Hypothalamus (tissue), 51 donors: Measurements from ENCODE around the gene COL13A1.

Experiments used
- DNase-seq, 51 donors: peaks; one replicate each; lab custom pipeline; 2025; lab: John Stamatoyannopoulos, UW

Gene COL13A1

GRCh38 chr10:69817078-69817581 is 15.4 kb downstream of the COL13A1 start:
- no peak for DNase-seq

GRCh38 chr10:69818676-69819239 is 17.1 kb downstream of the COL13A1 start:
- no peak for DNase-seq

DNA sequence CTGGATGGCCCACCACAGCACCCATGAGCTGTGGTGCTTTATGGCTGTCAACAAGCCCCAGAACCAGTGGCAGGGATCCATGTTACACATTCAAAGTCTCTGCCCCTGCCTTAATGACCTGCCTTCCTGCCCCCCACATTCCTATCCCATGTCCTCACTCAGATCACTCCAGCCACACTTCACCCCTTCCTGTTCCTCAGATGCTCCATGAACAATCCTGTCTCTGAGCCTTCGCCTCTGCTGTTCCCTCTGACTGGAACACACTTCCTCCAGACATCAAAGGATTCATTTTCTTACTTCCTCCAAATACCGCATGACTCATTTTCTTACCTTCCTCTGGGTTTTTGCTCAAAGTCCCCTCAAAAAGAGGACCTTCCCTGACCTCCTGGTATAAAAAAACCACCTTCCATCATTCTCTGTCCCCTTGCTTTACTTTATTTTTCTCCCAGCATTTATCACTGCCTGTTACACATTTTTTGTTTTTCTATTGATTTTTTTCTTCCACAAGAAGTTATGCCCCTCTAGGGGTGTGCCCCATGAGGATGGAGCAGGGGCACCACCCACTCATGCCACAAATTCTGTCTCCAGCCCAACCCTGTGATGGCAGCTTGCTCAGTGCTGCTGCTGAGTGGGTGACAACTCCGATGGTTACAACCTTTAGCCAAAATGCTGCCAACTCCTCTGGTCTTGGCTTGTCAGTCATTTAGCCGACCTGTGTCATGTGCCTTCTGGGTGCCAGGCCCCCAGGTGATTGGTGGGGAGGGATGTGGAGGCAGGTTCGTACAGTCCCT is 18.2 kb downstream of the COL13A1 start:
- no peak for DNase-seq

- no peak for DNase-seq
Observed at GRCh38 chr10:69820817-69821216, 19.1 kb downstream of the COL13A1 start.

GRCh38 chr10:69825604-69826003 is 23.9 kb downstream of the COL13A1 start:
- DNase-seq: no peak

DNA sequence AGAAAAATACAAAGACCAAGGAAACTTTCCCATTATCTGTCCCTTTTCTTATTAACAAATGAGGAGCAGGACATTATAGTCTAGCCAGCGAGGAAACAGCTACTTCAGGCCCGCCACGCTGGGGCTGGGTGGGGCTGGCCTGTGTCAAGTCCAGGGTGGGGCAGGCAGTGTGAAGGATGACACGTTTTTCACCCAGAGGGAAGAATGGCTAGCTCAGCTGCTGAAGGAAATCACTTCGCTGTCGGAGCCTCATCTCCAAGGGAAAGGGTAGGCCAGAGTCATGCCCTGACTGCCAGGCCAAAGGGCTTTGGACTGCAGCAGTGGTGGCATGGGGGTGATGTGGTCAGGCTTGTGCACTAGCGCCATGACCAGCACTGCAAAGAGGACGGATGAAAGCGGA is 24.4 kb downstream of the COL13A1 start:
- no peak for DNase-seq

DNA sequence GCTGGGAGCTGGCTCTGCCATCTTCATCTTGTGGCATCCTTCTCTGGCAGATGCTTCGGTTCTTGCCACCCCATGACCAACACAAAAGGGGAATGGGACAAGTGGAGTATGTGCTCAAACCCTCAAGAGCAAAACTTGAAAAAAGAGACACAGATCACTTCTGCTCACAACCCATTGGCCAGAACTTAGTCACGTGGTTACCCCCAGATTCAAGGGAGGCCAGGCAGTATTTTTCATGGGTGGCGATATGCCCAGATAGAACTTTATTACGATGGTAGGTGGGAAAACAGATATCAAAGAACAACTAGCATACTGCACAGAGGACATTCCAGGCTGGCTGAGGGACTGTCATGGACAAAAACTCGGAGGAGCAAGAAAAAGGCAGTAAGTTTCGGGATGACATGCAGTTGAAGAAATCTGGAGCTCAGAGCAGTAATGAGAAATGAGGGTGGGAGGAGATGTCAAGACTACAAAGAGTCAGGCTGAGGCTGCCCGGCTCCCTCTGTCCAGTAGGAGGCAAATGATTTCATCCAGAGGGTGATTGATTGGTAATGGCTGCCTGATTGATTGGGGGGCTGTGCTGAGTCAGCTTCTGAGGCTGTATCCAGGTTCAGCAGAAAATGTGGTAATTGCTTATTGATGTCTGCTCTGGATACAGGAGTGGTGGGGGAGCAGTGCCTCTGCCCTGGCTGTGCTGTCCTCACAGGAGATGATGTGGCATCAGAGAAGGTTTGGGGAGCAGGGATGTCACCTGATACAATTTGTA is 25.3 kb downstream of the COL13A1 start:
- no peak for DNase-seq

DNA sequence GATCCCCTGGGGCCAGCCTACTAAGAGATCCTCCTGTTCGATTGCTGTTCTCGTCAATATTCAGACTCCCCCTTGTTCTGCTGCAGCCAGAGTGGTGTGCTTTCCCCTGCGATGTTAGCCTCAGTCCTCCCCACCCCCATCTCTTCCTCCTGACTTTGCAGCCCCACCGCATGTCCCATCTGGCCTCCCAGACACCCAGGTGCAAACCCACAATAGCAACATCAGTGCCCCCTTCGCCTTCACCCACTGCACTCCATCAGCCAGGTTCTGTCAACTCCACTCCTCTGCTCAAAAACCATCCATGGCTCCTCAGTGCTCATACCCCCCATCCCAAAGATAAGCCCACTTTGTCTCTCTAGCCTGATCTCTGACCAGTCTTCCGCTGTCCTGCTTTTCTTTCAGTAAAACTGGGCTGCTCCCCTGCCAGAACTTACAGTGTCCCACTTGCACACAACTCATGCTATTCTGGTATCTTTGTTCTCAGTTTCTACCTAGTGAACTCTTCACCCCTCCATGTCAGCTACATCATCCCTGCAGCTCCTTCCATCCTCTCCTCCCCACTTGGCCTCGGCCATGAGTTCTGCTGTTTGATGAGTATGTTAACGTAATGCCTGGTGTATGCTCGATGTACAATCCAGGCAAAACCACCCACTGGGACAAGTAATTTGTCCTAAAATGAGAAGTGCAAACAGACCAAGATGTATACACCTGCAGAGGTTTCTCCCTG is 26.6 kb downstream of the COL13A1 start:
- DNase-seq: no peak

DNA sequence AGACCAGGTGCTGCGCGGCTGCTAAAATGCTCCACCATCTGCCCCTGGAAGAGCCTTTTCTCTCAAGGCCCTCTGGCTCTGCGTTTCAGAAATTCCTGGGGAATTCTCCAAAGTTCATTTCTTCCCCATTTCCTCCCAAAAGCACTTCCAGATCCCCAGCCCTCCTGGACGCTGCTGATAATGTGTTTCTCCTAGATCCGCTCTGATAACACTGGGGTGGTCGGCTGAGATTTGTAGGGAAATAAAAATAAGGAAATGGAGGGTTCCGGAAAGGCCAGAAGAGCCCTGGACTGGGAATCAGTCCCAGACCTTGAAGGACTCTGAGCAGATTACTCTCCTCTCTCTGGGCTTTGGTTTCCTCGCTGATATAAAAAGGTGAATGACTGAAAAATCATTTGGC is 28.1 kb downstream of the COL13A1 start:
- DNase-seq: no peak

DNA sequence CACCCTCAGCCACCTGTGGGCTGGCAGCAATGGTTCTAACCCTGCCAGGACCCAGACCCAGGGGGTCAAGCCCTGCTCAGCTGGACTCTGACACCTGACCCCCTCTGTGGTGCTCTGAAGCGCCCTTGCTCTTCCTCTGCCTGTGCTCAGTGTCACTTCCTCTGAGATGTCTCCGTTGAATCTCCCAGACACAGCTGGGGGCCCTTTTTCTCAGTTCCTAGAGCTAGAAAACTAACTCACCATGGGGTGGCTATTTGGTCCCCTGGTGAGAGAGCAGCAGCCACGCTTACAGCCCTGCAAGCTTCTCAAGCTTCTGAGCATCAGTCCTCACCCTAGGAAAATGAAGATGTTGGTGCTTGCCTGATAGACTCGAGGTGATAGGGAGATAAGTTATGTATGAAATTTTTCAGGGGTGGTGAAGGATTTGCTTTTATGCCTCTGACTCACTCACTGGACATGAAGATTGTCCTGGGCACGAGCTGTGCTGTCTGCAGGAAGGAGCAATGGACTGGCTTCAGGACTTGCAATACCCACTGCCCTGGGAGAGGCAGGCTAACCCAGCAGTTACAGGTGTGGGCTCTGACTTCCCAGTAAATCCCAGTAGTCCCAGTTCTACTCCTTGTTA is 29.6 kb downstream of the COL13A1 start:
- no peak for DNase-seq

DNA sequence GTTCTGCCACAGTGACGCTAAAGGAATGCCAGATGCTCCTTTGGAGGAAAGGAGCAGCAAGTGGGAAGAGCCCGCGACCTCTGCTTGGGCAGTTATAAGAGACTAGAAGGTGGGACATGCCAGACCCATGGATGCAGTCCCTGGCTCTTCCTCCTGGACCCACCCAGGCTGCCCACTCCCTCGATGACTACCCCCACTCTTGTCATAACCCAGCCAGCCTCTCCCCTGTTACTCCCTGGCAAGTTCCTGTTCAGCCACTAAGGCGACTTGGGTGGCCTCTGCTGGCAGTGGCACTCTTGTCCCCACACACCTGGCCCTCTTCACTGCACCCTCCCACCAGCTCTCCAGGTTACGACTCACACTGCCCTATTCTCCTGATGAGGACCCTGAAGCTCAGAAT is 33.5 kb downstream of the COL13A1 start:
- DNase-seq: no peak

- no peak for DNase-seq
Observed at GRCh38 chr10:69835875-69836730, 34.4 kb downstream of the COL13A1 start.

GRCh38 chr10:69836731-69837030 is 35.0 kb downstream of the COL13A1 start:
- no peak for DNase-seq

DNA sequence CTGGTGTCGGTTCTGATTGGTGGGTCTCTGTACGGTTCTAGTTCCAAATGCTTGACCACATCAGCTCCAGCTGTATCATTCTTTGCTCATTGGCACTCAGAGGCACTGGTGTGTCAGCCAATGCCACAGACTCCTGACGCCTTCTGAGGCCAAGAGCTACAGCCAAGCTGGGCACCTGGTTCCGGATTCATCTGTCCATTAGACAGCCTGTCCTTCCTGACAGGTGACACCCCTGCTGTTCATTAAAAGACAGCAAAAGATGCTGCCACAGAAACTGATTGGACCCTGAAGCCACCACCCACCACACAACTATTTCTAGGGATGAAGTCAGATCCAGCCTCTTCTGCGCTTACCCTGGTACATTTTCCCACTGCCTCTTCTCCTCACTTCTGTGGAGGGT is 35.6 kb downstream of the COL13A1 start:
- no peak for DNase-seq

DNA sequence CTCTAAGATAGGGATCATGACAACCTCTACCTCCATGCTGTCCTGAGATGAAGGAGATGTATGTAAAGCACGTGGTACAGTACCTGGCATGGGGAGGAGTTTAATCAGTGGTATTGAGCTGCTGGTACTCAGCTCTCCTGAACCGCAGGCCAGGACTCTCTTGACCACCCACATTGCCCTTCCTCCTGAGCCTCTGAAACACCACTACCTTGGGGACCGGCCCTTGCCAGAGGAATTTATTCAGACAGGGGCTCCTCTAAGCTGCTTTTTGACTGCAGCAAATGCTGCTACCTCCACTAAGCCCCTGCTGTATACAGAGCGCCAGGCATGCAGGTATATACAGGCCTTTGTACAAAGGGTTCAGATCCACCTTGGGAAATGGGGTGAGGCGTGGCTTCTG is 36.7 kb downstream of the COL13A1 start:
- DNase-seq: no peak

DNA sequence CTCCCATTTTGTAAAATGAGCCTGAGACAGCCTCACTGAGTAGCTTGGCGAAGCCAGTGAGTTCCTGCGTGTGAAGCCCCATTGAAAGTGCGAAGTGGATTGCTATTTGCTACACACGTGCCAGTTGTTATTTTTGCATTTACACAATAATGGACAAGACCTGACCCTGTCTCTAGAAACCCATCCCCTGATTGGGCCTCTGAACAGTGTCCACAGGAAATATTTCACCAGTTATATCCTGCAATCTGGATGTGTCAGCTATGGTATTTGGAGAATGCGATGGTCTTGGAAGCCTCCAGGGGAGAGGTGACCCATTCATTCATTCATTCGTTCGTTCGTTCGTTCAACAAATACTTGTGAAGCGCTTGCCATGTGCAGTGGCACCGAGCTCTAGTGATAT is 37.1 kb downstream of the COL13A1 start:
- no peak for DNase-seq

- DNase-seq: no peak
Observed at GRCh38 chr10:69839696-69840345, 38.1 kb downstream of the COL13A1 start.

DNA sequence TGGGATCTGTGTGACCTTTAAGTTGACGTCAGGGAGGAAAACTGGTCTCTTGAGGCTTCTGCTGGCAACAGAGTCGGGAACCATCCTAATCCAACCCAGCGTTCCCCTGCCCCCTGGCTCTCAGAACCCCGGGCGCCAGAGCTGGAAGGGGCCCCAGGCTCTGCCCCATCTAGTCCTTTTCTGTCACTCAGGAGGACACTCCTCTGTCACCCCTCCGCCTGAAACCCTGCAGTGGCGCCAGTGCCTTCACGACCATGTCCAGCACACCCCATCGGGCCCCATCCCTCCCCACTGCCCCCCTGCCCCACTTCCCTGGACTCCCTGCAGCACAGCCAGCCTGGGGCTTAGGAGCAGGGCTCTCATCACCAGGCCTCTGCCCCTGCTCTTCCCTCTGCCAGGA is 39.1 kb downstream of the COL13A1 start:
- no peak for DNase-seq

GRCh38 chr10:69842020-69842419 is 40.3 kb downstream of the COL13A1 start:
- no peak for DNase-seq
